22Rv1 (cell line): ENCODE measurements around the gene BCAS1.

Experiments
- CTCF ChIP-seq: fragments of 450-650 bp; IDR thresholded peaks from 2 replicates; pipeline ENCODE4 v1.5.1; 2017; ENCODE audit warnings: mild to moderate bottlenecking
- ZFX ChIP-seq: fragments of 450-650 bp; IDR thresholded peaks from 2 replicates; pipeline ENCODE4 v1.6.1; 2017; ENCODE audit warnings: antibody characterized with exemption, borderline replicate concordance

- TF ChIP-seq CTCF (no peak), ZFX (no peak)
These were observed 29.5 kb upstream of the BCAS1 start for GRCh38 chr20:54099894-54100293.
